SK-N-SH (cell line): ENCODE data around the gene MVP. TPM values are rescaled to one million over a fixed set of nuclear protein-coding genes. Genes with fewer than 3 reads are reported as not detected.

Experiments used
- CTCF ChIA-PET: fragments of 300-600, 350-600 bp; formaldehyde crosslinking; extraction: SDS; loops from one replicate; lab custom pipeline; 2021; lab: Yijun Ruan, JAX
- POLR2A ChIA-PET: fragments of 350-600 bp; sonication (Branson Sonifier 250); formaldehyde crosslinking; extraction: SDS; loops from one replicate; lab custom pipeline; 2020; ENCODE audit warnings: antibody characterized with exemption, inconsistent platforms; lab: Yijun Ruan, JAX
- DNase-seq: peaks from one replicate; pipeline ENCODE4 v3.0.0; 2012
- H2AFZ ChIP-seq: fragments of 200-600 bp; sonication (generic); 2 replicates; pipeline ENCODE4 v1.8.1; 2016; ENCODE audit warnings: antibody characterized with exemption, mild to moderate bottlenecking, low read depth
- H3F3A ChIP-seq: fragments of 200-600 bp; sonication (generic); replicated peaks from 2 replicates; pipeline ENCODE3; 2016; ENCODE audit warnings: antibody characterized with exemption, mild to moderate bottlenecking; ENCODE audit not compliant: insufficient read depth
- H3K27ac ChIP-seq, 2 experiments: fragments of 200-500 bp in 1 of 2; fragments of 200-600 bp in 1 of 2; sonication (Bioruptor generic) in 1 of 2; sonication (generic), shearing (Covaris generic) in 1 of 2; 2 replicates each; pipeline versions ENCODE4 v1.5.1 to v1.6.1; 2014 to 2016; ENCODE audit warnings: low read depth in 2 of 2, inconsistent platforms in 1 of 2, low read length in 1 of 2, mild to moderate bottlenecking in 1 of 2, mixed read lengths in 1 of 2
- H3K27me3 ChIP-seq: fragments of 200-600 bp; sonication (generic), shearing (Covaris generic); 2 replicates; pipeline ENCODE4 v1.6.1; 2016; ENCODE audit warnings: mixed run types; ENCODE audit not compliant: insufficient read depth
- H3K36me3 ChIP-seq, 2 experiments: fragments of 200-500 bp in 1 of 2; fragments of 200-600 bp in 1 of 2; sonication (Bioruptor generic) in 1 of 2; sonication (generic) in 1 of 2; replicated peaks in 1 of 2; 2 replicates each; pipeline versions ENCODE3 to v1.5.1; 2014 to 2016; ENCODE audit warnings: low read length in 1 of 2, mild to moderate bottlenecking in 1 of 2; ENCODE audit not compliant: insufficient read depth in 2 of 2, control insufficient read depth in 1 of 2
- H3K4me1 ChIP-seq, 2 experiments: fragments of 200-500 bp in 1 of 2; fragments of 200-600 bp in 1 of 2; sonication (Bioruptor generic) in 1 of 2; sonication (generic), shearing (Covaris generic) in 1 of 2; 2 replicates each; pipeline versions ENCODE4 v1.5.1 to v1.6.1; 2014 to 2016; ENCODE audit warnings: low read depth in 1 of 2, low read length in 1 of 2, mixed run types in 1 of 2; ENCODE audit not compliant: insufficient read depth in 2 of 2, control insufficient read depth in 1 of 2
- H3K4me2 ChIP-seq: fragments of 200-600 bp; sonication (generic), shearing (Covaris generic); 2 replicates; pipeline ENCODE4 v1.6.1; 2017; ENCODE audit warnings: mixed run types
- H3K4me3 ChIP-seq, 2 experiments: fragments of 200-500 bp in 1 of 2; fragments of 200-600 bp in 1 of 2; sonication (Bioruptor generic) in 1 of 2; sonication (generic), shearing (Covaris generic) in 1 of 2; 2 replicates each; pipeline versions ENCODE4 v1.5.1 to v1.8.1; 2014 to 2016; ENCODE audit warnings: low read depth in 2 of 2, inconsistent platforms in 1 of 2, low read length in 1 of 2, mild to moderate bottlenecking in 1 of 2, mixed read lengths in 1 of 2, moderate library complexity in 1 of 2
- H3K79me2 ChIP-seq: fragments of 200-600 bp; sonication (generic); 2 replicates; pipeline ENCODE4 v1.8.1; 2017; ENCODE audit warnings: mild to moderate bottlenecking; ENCODE audit not compliant: insufficient read depth
- H3K9ac ChIP-seq: fragments of 200-600 bp; sonication (generic); 2 replicates; pipeline ENCODE4 v1.6.1; 2017; ENCODE audit warnings: mixed run types
- H3K9me2 ChIP-seq: fragments of 200-600 bp; sonication (generic); 2 replicates; pipeline ENCODE4 v1.6.1; 2017; ENCODE audit warnings: mixed run types
- H3K9me3 ChIP-seq: fragments of 200-600 bp; sonication (generic); 2 replicates; pipeline ENCODE4 v1.6.1; 2017; ENCODE audit warnings: mixed run types, mild to moderate bottlenecking, moderate library complexity
- H4K20me1 ChIP-seq: fragments of 200-600 bp; sonication (generic); 2 replicates; pipeline ENCODE4 v1.6.1; 2017; ENCODE audit warnings: mild to moderate bottlenecking, mixed run types; ENCODE audit not compliant: insufficient read depth
- CHD2 ChIP-seq: fragments of 150-350 bp; IDR thresholded peaks from 2 replicates; pipeline ENCODE4 v1.6.1; 2018; ENCODE audit warnings: low read length; ENCODE audit not compliant: partially characterized antibody
- EP300 ChIP-seq, 2 experiments: IDR thresholded peaks; 2 replicates each; pipeline versions ENCODE4 v1.4.0 to v1.6.1; 2012; ENCODE audit warnings: borderline replicate concordance in 1 of 2, low read depth in 1 of 2, low read length in 1 of 2
- FOXJ3 ChIP-seq: sonication (generic); formaldehyde crosslinking; IDR thresholded peaks from 2 replicates; pipeline ENCODE4 v1.5.1; 2020; ENCODE audit warnings: mild to moderate bottlenecking, missing genetic modification reagents
- GABPA ChIP-seq: IDR thresholded peaks from 2 replicates; pipeline ENCODE4 v1.4.0; 2012; ENCODE audit warnings: low read depth, mild to moderate bottlenecking
- MEF2A ChIP-seq: IDR thresholded peaks from 2 replicates; pipeline ENCODE4 v1.4.0; 2012; ENCODE audit warnings: low read depth, borderline replicate concordance
- MXI1 ChIP-seq: IDR thresholded peaks from 2 replicates; pipeline ENCODE4 v1.6.1; 2012; ENCODE audit warnings: mild to moderate bottlenecking, low read depth, low read length, improper control_type of control experiment
- RAD21 ChIP-seq: IDR thresholded peaks from 2 replicates; pipeline ENCODE4 v1.6.1; 2012; ENCODE audit warnings: mild to moderate bottlenecking, low read length
- RCOR1 ChIP-seq: fragments of 150-350 bp; IDR thresholded peaks from 2 replicates; pipeline ENCODE4 v1.6.1; 2017; ENCODE audit warnings: antibody characterized with exemption, low read length
- RFX5 ChIP-seq: IDR thresholded peaks from 2 replicates; pipeline ENCODE4 v1.6.1; 2012; ENCODE audit warnings: mild to moderate bottlenecking, improper control_type of control experiment, low read length
- RXRA ChIP-seq: IDR thresholded peaks from 2 replicates; pipeline ENCODE4 v1.4.0; 2012; ENCODE audit warnings: low read depth, mild to moderate bottlenecking, borderline replicate concordance
- SIN3A ChIP-seq: IDR thresholded peaks from 2 replicates; pipeline ENCODE4 v1.6.1; 2012; ENCODE audit warnings: low read depth, mild to moderate bottlenecking, low read length, moderate library complexity, borderline replicate concordance
- TAF1 ChIP-seq: IDR thresholded peaks from 2 replicates; pipeline ENCODE4 v1.6.1; 2012; ENCODE audit warnings: low read depth, mild to moderate bottlenecking, low read length, moderate library complexity, borderline replicate concordance
- WGBS: methylation state at CpG from one replicate; pipeline ENCODE4 v1.1.6; 2017; ENCODE audit warnings: low lambda C conversion rate; 5-methylcytosine and 5-hydroxymethylcytosine counted together
- polyA plus RNA-seq, 3 experiments: library from polyadenylated mRNA; depleted of rRNA; stranded (reverse); fragments of >200 nt; gene quantifications; 2 replicates each; pipeline ENCODE4 v1.2.3, GENCODE V29; 2012
- TF ChIP-seq, protein P1 (sequence below): IDR thresholded peaks from 2 replicates; pipeline ENCODE4 v1.6.1; 2012; ENCODE audit warnings: mild to moderate bottlenecking, low read depth, low read length, moderate library complexity
- TF ChIP-seq, protein P2 (sequence below): IDR thresholded peaks from 2 replicates; pipeline ENCODE4 v1.4.0; 2012; ENCODE audit warnings: low read depth, borderline replicate concordance
- TF ChIP-seq, protein P3 (sequence below): fragments of 200-600 bp; sonication (generic); IDR thresholded peaks from 2 replicates; pipeline ENCODE4 v1.6.1; 2017; ENCODE audit warnings: antibody characterized with exemption, mild to moderate bottlenecking, moderate library complexity
- TF ChIP-seq, protein P4 (sequence below): fragments of 150-350 bp; IDR thresholded peaks from 2 replicates; pipeline ENCODE4 v1.6.1; 2016; ENCODE audit warnings: mild to moderate bottlenecking, low read depth, low read length
- TF ChIP-seq, protein P5 (sequence below): IDR thresholded peaks from 2 replicates; pipeline ENCODE4; 2012
- TF ChIP-seq, protein P6 (sequence below): IDR thresholded peaks from 2 replicates; pipeline ENCODE4 v1.4.0; 2012; ENCODE audit warnings: low read depth, borderline replicate concordance

The MVP gene
- polyA plus RNA-seq, 1 of the 3 experiments (the other 2 are of a cell fraction) = 222 TPM

DNA sequence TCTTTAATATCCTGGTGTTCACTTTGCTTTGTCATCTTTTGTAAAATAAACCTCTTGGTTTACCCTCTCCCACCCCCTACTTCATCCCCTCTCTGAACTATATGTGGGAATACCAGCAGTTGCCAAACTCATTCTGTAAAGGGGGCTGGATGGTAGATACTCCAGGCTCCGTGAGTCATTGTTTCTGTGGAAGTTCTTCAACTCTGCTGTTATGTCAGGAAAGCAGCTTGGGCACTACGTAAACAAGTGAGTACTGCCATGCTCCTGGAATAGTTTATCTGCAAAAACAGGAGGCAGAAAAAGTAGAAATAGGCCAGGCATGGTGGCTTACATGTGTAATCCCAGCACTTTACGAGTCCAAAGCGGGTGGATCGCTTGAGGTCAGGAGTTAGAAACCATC is 17.6 kb downstream of the MVP start:
- peaks cover 6% of the 10 kb centered on the region for H3F3A ChIP-seq
- no peaks in the 10 kb centered on the region; the same call in 1 of the 2 replicates for H3K79me2 ChIP-seq
- no peak overlapping the region for H3K9ac ChIP-seq
- 95% methylated on average over 5 of the region's 5 CpGs for WGBS
- no peaks in the 10 kb centered on the region for H3K9me2 ChIP-seq
- ChIA-PET POLR2A (interaction anchor here (0.9 kb wide), 1 partner anchor 30 kb away, joined by 5 read pairs; no protein-coding TSS in a partner anchor), CTCF (interaction anchor here (0.7 to 3.9 kb wide), 3 partner anchors 11 to 22 kb away, joined by 3 to 23 read pairs (median 19); partner anchors contain the start of gene PAGR1)
- H3K4me3 ChIP-seq = no peak overlapping the region
- H4K20me1 ChIP-seq = no peaks in the 10 kb centered on the region
- no peak for DNase-seq
- no peak overlapping the region for H3K27ac ChIP-seq
- no peak overlapping the region for H3K4me2 ChIP-seq
- no peaks in the 10 kb centered on the region for H3K4me1 ChIP-seq
- peaks cover 39 to 44% of the 10 kb centered on the region in 2 experiments for H3K36me3 ChIP-seq
- no peak overlapping the region for H2AFZ ChIP-seq
- TF ChIP-seq RXRA (no peak), TAF1 (no peak), CHD2 (no peak), MEF2A (no peak), SIN3A (no peak), RFX5 (no peak), RAD21 (no peak), FOXJ3 (CRISPR knock-in tag) (no peak), GABPA (no peak), EP300 (IDR thresholded peaks at IDR 0.05; ENCODE audit: borderline replicate concordance in 1 of 2, low read depth in 1 of 2, low read length in 1 of 2) (no peak), MXI1 (no peak), RCOR1 (no peak)
- TF ChIP-seq, protein P1, sequence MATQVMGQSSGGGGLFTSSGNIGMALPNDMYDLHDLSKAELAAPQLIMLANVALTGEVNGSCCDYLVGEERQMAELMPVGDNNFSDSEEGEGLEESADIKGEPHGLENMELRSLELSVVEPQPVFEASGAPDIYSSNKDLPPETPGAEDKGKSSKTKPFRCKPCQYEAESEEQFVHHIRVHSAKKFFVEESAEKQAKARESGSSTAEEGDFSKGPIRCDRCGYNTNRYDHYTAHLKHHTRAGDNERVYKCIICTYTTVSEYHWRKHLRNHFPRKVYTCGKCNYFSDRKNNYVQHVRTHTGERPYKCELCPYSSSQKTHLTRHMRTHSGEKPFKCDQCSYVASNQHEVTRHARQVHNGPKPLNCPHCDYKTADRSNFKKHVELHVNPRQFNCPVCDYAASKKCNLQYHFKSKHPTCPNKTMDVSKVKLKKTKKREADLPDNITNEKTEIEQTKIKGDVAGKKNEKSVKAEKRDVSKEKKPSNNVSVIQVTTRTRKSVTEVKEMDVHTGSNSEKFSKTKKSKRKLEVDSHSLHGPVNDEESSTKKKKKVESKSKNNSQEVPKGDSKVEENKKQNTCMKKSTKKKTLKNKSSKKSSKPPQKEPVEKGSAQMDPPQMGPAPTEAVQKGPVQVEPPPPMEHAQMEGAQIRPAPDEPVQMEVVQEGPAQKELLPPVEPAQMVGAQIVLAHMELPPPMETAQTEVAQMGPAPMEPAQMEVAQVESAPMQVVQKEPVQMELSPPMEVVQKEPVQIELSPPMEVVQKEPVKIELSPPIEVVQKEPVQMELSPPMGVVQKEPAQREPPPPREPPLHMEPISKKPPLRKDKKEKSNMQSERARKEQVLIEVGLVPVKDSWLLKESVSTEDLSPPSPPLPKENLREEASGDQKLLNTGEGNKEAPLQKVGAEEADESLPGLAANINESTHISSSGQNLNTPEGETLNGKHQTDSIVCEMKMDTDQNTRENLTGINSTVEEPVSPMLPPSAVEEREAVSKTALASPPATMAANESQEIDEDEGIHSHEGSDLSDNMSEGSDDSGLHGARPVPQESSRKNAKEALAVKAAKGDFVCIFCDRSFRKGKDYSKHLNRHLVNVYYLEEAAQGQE = no peak
- TF ChIP-seq, protein P2, sequence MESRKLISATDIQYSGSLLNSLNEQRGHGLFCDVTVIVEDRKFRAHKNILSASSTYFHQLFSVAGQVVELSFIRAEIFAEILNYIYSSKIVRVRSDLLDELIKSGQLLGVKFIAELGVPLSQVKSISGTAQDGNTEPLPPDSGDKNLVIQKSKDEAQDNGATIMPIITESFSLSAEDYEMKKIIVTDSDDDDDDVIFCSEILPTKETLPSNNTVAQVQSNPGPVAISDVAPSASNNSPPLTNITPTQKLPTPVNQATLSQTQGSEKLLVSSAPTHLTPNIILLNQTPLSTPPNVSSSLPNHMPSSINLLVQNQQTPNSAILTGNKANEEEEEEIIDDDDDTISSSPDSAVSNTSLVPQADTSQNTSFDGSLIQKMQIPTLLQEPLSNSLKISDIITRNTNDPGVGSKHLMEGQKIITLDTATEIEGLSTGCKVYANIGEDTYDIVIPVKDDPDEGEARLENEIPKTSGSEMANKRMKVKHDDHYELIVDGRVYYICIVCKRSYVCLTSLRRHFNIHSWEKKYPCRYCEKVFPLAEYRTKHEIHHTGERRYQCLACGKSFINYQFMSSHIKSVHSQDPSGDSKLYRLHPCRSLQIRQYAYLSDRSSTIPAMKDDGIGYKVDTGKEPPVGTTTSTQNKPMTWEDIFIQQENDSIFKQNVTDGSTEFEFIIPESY = no peak
- TF ChIP-seq, protein P3, sequence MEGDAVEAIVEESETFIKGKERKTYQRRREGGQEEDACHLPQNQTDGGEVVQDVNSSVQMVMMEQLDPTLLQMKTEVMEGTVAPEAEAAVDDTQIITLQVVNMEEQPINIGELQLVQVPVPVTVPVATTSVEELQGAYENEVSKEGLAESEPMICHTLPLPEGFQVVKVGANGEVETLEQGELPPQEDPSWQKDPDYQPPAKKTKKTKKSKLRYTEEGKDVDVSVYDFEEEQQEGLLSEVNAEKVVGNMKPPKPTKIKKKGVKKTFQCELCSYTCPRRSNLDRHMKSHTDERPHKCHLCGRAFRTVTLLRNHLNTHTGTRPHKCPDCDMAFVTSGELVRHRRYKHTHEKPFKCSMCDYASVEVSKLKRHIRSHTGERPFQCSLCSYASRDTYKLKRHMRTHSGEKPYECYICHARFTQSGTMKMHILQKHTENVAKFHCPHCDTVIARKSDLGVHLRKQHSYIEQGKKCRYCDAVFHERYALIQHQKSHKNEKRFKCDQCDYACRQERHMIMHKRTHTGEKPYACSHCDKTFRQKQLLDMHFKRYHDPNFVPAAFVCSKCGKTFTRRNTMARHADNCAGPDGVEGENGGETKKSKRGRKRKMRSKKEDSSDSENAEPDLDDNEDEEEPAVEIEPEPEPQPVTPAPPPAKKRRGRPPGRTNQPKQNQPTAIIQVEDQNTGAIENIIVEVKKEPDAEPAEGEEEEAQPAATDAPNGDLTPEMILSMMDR = no peak
- TF ChIP-seq, protein P4, sequence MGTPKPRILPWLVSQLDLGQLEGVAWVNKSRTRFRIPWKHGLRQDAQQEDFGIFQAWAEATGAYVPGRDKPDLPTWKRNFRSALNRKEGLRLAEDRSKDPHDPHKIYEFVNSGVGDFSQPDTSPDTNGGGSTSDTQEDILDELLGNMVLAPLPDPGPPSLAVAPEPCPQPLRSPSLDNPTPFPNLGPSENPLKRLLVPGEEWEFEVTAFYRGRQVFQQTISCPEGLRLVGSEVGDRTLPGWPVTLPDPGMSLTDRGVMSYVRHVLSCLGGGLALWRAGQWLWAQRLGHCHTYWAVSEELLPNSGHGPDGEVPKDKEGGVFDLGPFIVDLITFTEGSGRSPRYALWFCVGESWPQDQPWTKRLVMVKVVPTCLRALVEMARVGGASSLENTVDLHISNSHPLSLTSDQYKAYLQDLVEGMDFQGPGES = no peak
- TF ChIP-seq, protein P5, sequence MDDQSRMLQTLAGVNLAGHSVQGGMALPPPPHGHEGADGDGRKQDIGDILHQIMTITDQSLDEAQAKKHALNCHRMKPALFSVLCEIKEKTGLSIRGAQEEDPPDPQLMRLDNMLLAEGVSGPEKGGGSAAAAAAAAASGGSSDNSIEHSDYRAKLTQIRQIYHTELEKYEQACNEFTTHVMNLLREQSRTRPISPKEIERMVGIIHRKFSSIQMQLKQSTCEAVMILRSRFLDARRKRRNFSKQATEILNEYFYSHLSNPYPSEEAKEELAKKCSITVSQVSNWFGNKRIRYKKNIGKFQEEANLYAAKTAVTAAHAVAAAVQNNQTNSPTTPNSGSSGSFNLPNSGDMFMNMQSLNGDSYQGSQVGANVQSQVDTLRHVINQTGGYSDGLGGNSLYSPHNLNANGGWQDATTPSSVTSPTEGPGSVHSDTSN = no peak
- TF ChIP-seq, protein P6, sequence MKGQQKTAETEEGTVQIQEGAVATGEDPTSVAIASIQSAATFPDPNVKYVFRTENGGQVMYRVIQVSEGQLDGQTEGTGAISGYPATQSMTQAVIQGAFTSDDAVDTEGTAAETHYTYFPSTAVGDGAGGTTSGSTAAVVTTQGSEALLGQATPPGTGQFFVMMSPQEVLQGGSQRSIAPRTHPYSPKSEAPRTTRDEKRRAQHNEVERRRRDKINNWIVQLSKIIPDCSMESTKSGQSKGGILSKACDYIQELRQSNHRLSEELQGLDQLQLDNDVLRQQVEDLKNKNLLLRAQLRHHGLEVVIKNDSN = no peak
- H3K27me3 ChIP-seq = no peaks in the 10 kb centered on the region
- H3K9me3 ChIP-seq = no peaks in the 10 kb centered on the region
